Peyer's patch (tissue), 4 donors: ENCODE measurements around the gene NTN1. TPM values are rescaled to one million over a fixed set of nuclear protein-coding genes. Genes with fewer than 3 reads are reported as not detected.

Source experiments
- DNase-seq, 3 donors: peaks; one replicate each; pipeline ENCODE4 v3.0.0-alpha.2; 2017 to 2019
- H3K27ac ChIP-seq, 4 donors: fragments of 200-600 bp; sonication (generic); one replicate each; pipeline ENCODE4 v1.5.1; 2016 to 2019
- H3K27me3 ChIP-seq, 2 donors: fragments of 200-600 bp; sonication (generic); one replicate each; pipeline ENCODE4 v1.5.1; 2019
- H3K36me3 ChIP-seq, 3 donors: fragments of 200-600 bp; sonication (generic); one replicate each; pipeline ENCODE4 v1.5.1; 2016 to 2019
- H3K4me1 ChIP-seq, 4 donors: fragments of 200-600 bp; sonication (generic); one replicate each; pipeline ENCODE4 v1.5.1; 2016 to 2019
- H3K4me3 ChIP-seq, 4 donors: fragments of 200-600 bp; sonication (generic); 1 replicate in 3 of 4; 2 replicates in 1 of 4; pipeline ENCODE4 v1.5.1; 2016 to 2019; ENCODE audit warnings: mild to moderate bottlenecking in 1 of 4
- H3K9me3 ChIP-seq, 4 donors: fragments of 200-600 bp; sonication (generic); one replicate each; pipeline ENCODE4 v1.5.1; 2016 to 2019; ENCODE audit warnings: mild to moderate bottlenecking in 1 of 4
- CTCF ChIP-seq, 6 experiments: fragments of 450-650 bp in 4 of 6; fragments of 200-600 bp in 2 of 6; sonication (generic) in 1 of 6; IDR thresholded peaks; one replicate each; pipeline ENCODE4 v1.5.1; 2017 to 2019; ENCODE audit warnings: antibody characterized with exemption in 6 of 6, mild to moderate bottlenecking in 3 of 6, moderate library complexity in 1 of 6
- POLR2A ChIP-seq, 2 donors: fragments of 450-650 bp; IDR thresholded peaks; one replicate each; pipeline ENCODE4 v1.5.1; 2017; ENCODE audit warnings: antibody characterized with exemption in 2 of 2, mild to moderate bottlenecking in 2 of 2, moderate library complexity in 2 of 2
- total RNA-seq, 4 donors: library from RNA; depleted of rRNA; stranded (reverse); fragments of >200 nt; gene quantifications; one replicate each; pipeline ENCODE4 v1.1.0, GENCODE V29; 2016

Gene NTN1
- total RNA-seq, 4 donors from 2014 or later, result 4.0 to 17.3 (median 10.9) TPM

DNA sequence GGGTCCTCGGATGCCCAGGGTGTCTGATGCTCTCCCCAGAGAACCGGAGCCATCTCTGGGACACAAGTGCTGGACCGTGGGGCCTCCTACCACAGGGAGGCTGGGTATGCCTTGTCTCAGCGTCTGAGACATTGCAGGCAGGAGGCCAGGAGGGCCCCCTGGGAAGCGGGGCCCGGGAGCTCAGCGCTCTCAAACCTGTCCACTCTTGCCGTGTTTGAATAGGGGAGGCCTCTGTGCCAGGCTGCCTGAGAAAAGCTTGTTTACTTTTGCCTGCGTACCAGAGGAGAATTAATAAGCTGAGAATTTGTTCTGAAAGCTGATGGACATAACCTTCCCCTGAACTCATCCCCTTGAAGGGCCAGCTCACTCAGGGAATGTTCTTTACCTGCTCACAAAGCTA is 163.8 kb downstream of the NTN1 start:
- Histone ChIP-seq H3K4me1 (no peaks in the 10 kb centered on the region), H3K27me3 (no peaks in the 10 kb centered on the region), H3K27ac (peak overlapping the region in 1 of 4 donors; percentile 19), H3K9me3 (no peaks in the 10 kb centered on the region), H3K4me3 (no peak overlapping the region), H3K36me3 (no peaks in the 10 kb centered on the region)
- DNase-seq, result no peak
- no peak for TF ChIP-seq POLR2A (IDR thresholded peaks at IDR 0.05)
- TF ChIP-seq CTCF (IDR thresholded peaks at IDR 0.05), result no peak

GRCh38 chr17:9185688-9186284 is 164.5 kb downstream of the NTN1 start:
- Histone ChIP-seq H3K36me3 (no peaks in the 10 kb centered on the region), H3K4me1 (no peaks in the 10 kb centered on the region), H3K27me3 (no peaks in the 10 kb centered on the region), H3K9me3 (no peaks in the 10 kb centered on the region), H3K27ac (peak overlapping the region in 1 of 4 donors; percentile 19), H3K4me3 (no peak overlapping the region)
- TF ChIP-seq CTCF (IDR thresholded peaks at IDR 0.05) (no peak), POLR2A (IDR thresholded peaks at IDR 0.05) (no peak)
- no peak for DNase-seq

- Histone ChIP-seq H3K4me1 (no peaks in the 10 kb centered on the region), H3K36me3 (no peaks in the 10 kb centered on the region), H3K4me3 (no peak overlapping the region), H3K27ac (no peak overlapping the region), H3K9me3 (no peaks in the 10 kb centered on the region), H3K27me3 (no peaks in the 10 kb centered on the region)
- no peak for DNase-seq
- no peak for TF ChIP-seq CTCF (IDR thresholded peaks at IDR 0.05)
- no peak for TF ChIP-seq POLR2A (IDR thresholded peaks at IDR 0.05)
Observed at GRCh38 chr17:9187828-9188227, 166.5 kb downstream of the NTN1 start.

DNA sequence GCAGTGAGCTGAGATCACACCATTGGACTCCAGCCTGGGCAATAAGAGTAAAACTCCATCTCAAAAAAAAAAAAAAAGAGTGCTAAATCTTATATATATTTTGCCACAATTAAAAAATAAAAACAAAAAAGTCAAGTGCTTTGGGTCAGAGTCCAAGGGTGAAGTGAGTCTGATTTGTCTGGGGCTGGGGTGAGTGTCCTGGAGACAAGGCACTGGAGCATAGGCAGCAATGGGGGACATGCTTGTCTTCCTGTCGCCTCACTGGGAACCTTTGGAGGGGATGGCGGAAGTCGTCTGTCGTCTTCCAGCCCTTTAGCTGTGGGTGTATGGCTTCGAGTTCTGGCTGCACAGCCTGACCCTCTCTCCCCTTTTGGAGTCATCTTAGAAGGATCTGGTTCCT is 167.1 kb downstream of the NTN1 start:
- H3K27me3 ChIP-seq, result no peaks in the 10 kb centered on the region
- DNase-seq, result no peak
- no peaks in the 10 kb centered on the region for H3K36me3 ChIP-seq
- TF ChIP-seq CTCF (IDR thresholded peaks at IDR 0.05) (no peak), POLR2A (IDR thresholded peaks at IDR 0.05) (no peak)
- H3K9me3 ChIP-seq, result no peaks in the 10 kb centered on the region
- no peak overlapping the region for H3K4me3 ChIP-seq
- H3K27ac ChIP-seq, result no peak overlapping the region
- no peaks in the 10 kb centered on the region for H3K4me1 ChIP-seq

GRCh38 chr17:9189870-9190269 is 168.6 kb downstream of the NTN1 start:
- Histone ChIP-seq H3K4me3 (no peak overlapping the region), H3K36me3 (no peaks in the 10 kb centered on the region), H3K9me3 (no peaks in the 10 kb centered on the region), H3K27me3 (no peaks in the 10 kb centered on the region), H3K27ac (no peak overlapping the region), H3K4me1 (no peaks in the 10 kb centered on the region)
- DNase-seq, result no peak
- no peak for TF ChIP-seq POLR2A (IDR thresholded peaks at IDR 0.05)

GRCh38 chr17:9192010-9192409 is 170.7 kb downstream of the NTN1 start:
- no peak for DNase-seq
- Histone ChIP-seq H3K4me3 (no peak overlapping the region), H3K4me1 (peaks cover 0 to 16% (median 0%) of the 10 kb centered on the region in 4 donors), H3K27ac (no peak overlapping the region), H3K9me3 (no peaks in the 10 kb centered on the region), H3K27me3 (no peaks in the 10 kb centered on the region), H3K36me3 (no peaks in the 10 kb centered on the region)
- TF ChIP-seq POLR2A (IDR thresholded peaks at IDR 0.05), result no peak
- TF ChIP-seq CTCF (IDR thresholded peaks at IDR 0.05), result no peak
